ENCODE measurements around the gene STRA6. TPM values are rescaled to one million over a fixed set of nuclear protein-coding genes. Genes with fewer than 3 reads are reported as not detected.
A peak's percentile ranks its signal among the peaks of the same experiment; 100 is the strongest.

Gene STRA6
- total and polyA plus RNA-seq, 7 donors = 0.05 TPM; not detected in 6

DNA sequence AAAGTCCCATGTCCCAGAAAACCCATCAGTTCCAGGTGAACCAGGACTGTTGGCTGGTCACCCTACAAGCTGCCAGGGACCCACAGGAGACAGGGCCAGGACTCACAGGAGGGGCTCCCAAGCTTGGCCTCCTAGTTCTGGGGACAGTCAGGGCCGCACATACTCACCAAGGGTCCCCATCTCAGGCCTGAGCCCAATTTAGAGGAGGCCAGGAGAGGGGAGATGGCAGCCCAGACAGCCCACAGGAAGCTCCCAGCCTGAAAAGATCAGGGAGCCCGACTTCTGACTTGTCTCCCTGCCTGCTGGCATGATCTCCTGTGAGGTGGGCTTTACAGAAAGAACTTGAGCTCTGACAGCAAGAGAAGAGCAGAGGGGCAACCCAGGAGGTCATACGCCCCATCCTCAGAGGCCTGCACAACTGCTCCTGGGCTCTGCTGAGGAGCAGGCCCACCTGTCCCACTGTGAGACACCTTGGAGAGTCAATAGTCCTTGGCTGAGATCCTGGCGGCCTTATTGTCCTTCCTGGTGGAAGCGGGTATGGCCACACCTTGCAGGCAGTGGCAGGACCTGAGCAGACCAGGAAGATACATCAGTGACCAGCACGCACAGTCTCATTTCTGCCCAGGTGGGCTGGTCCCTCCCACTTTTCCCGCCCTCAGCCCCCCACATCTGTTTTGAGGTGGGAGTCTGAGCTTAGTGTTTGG, 31.6 kb downstream of the STRA6 start:
- DNase-seq (no peak), ATAC-seq (no peak)
- no peaks in the 10 kb centered on the region for H3K9me3 ChIP-seq
- WGBS, 3 donors = 80 to 92% (median 90%) methylated on average over 7 of the region's 7 CpGs
- peaks cover 0 to 5% (median 2%) of the 10 kb centered on the region in 3 donors for H3K27me3 ChIP-seq (ENCODE audit: insufficient read depth in 3 of 3, low read length in 2 of 3)
- H3K4me3 ChIP-seq = no peak overlapping the region
- no peaks in the 10 kb centered on the region for H3K36me3 ChIP-seq (ENCODE audit: insufficient read depth in 1 of 2, low read depth in 1 of 2)
- intact Hi-C loops (cut with DNase I) = no loop called here
- no peak overlapping the region for H3K27ac ChIP-seq
- TF ChIP-seq, protein P1, sequence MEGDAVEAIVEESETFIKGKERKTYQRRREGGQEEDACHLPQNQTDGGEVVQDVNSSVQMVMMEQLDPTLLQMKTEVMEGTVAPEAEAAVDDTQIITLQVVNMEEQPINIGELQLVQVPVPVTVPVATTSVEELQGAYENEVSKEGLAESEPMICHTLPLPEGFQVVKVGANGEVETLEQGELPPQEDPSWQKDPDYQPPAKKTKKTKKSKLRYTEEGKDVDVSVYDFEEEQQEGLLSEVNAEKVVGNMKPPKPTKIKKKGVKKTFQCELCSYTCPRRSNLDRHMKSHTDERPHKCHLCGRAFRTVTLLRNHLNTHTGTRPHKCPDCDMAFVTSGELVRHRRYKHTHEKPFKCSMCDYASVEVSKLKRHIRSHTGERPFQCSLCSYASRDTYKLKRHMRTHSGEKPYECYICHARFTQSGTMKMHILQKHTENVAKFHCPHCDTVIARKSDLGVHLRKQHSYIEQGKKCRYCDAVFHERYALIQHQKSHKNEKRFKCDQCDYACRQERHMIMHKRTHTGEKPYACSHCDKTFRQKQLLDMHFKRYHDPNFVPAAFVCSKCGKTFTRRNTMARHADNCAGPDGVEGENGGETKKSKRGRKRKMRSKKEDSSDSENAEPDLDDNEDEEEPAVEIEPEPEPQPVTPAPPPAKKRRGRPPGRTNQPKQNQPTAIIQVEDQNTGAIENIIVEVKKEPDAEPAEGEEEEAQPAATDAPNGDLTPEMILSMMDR (IDR thresholded peaks at IDR 0.05) = no peak
- H3K4me1 ChIP-seq = peaks cover 3% of the 10 kb centered on the region

DNA sequence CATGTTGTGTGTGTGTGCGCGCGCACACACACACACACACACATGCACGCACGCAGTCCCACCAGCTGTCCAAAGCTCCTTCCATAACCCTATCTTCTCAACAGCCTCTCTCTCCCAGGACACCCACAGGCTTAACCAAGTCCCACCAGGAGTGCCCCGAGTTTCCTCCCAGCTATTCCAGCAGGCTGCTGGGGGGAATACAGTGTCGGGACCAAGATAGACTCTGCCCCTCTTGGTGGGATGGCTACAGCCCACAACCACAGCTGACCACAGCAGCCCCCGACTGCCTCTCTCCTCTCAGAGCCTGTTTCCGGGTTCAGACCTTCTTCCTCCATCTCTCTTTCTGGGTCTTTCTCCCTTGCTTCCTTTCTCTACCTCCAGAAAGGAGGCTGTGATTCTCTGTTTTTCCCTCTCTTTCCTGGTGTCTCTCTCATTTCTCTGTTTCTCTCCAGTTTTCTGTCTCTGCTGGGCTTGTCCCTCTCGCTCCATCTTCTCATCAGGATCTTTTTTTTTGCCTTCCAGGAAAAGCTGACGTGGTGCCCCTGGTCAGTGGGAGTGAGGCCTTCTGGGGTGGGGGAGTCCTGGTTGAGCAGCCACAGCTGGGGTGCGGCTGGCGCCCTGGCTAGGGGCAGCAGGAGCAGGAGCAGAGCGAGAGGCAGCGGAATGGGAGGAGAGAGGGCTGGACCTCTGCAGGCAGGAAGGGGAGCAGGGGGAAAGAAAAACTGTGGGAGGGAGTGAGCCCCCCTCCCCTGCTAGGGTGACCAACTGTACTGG, 32.3 kb downstream of the STRA6 start:
- Histone ChIP-seq H3K4me1 (peaks cover 3% of the 10 kb centered on the region), H3K9me3 (no peaks in the 10 kb centered on the region), H3K4me3 (no peak overlapping the region), H3K36me3 (ENCODE audit: insufficient read depth in 1 of 2, low read depth in 1 of 2) (no peaks in the 10 kb centered on the region), H3K27me3 (ENCODE audit: insufficient read depth in 3 of 3, low read length in 2 of 3) (peaks cover 0 to 5% (median 2%) of the 10 kb centered on the region in 3 donors), H3K27ac (no peak overlapping the region)
- 81 to 87% (median 82%) methylated on average over 14 to 15 of the region's 15 CpGs for WGBS, 3 donors
- DNase-seq (no peak), ATAC-seq (no peak)
- intact Hi-C loops (cut with DNase I) = no loop called here
- TF ChIP-seq, protein P1 (IDR thresholded peaks at IDR 0.05) = no peak

DNA sequence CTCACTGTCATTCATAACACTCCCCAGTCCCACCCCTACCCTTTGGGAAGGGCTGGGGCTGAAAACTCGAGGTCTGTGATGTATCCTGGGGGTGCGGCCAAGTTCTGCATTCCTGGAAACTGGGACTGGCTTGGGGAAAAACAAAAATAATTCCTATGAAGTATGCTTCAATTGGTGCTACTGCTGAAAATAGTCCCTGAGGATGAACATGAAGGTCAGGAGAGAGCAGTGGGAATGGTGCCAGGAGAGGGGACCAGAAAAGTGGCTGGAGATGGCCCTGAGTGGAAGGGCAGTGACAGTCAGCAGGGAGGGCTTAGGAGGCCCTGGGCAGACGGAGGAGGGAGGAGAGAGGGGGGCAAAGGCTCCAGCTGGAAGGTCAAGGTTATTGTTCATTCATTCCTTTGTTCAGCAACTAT, 33.9 kb downstream of the STRA6 start:
- no peaks in the 10 kb centered on the region for H3K9me3 ChIP-seq
- no peaks in the 10 kb centered on the region for H3K36me3 ChIP-seq (ENCODE audit: insufficient read depth in 1 of 2, low read depth in 1 of 2)
- TF ChIP-seq, protein P1 (IDR thresholded peaks at IDR 0.05) = no peak
- no peak overlapping the region for H3K27ac ChIP-seq
- 38 to 47% (median 42%) methylated on average over 3 of the region's 3 CpGs for WGBS, 3 donors
- ATAC-seq (no peak), DNase-seq (peak in 1 of 2 donors; percentile 28)
- H3K27me3 ChIP-seq (ENCODE audit: insufficient read depth in 3 of 3, low read length in 2 of 3) = peaks cover 0 to 5% (median 0%) of the 10 kb centered on the region in 3 donors
- H3K4me1 ChIP-seq = peaks cover 3% of the 10 kb centered on the region
- H3K4me3 ChIP-seq = no peak overlapping the region
- intact Hi-C loops (cut with DNase I) = no loop called here

DNA sequence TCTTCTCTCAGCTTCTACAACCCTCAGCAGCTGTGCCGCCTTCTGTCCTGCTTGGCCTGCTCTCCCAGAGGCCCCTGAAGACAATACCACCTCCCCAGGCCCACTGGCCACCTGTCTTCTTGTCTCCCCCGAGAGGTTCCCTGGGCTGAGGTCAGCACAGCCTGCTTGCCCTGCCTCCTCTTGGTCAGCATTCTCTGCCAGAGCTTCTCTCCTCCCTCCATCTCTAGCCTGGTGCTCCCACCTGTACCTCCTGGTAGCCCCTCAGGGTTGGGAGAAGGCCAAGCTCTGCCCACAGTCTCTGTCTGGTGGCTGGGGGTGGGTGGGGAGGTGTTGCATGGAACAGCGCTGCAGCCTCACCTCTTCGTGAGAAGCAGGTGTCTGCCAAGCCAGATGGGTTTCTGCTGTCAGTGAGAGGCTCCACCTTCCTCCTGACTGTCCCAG, 34.7 kb downstream of the STRA6 start:
- Histone ChIP-seq H3K27ac (no peak overlapping the region), H3K36me3 (ENCODE audit: insufficient read depth in 1 of 2, low read depth in 1 of 2) (no peaks in the 10 kb centered on the region), H3K4me1 (peaks cover 3% of the 10 kb centered on the region), H3K27me3 (ENCODE audit: insufficient read depth in 3 of 3, low read length in 2 of 3) (peaks cover 0 to 5% (median 0%) of the 10 kb centered on the region in 3 donors), H3K9me3 (no peaks in the 10 kb centered on the region), H3K4me3 (no peak overlapping the region)
- TF ChIP-seq, protein P1 (IDR thresholded peaks at IDR 0.05) = no peak
- intact Hi-C loops (cut with DNase I) = no loop called here
- no peak for DNase-seq
- WGBS, 3 donors = 66 to 80% (median 71%) methylated on average over 4 of the region's 4 CpGs
- no peak for ATAC-seq
